GM12873 (cell line): Measurements from ENCODE around the gene VTI1B.

Source experiments
- CTCF ChIP-seq: IDR thresholded peaks from 2 replicates; pipeline ENCODE4 v1.5.1; 2012; ENCODE audit warnings: low read depth, mild to moderate bottlenecking, moderate library complexity, low read length, control low read depth; ENCODE audit not compliant: insufficient read depth; ENCODE audit errors: missing control alignments

VTI1B gene

GRCh38 chr14:67674480-67675218, at the start of gene VTI1B:
VTI1B (minus strand) TSS chr14:67674632; CDS start chr14:67674489, 143 bp downstream.
- no peak for TF ChIP-seq CTCF

- TF ChIP-seq CTCF = no peak
These were observed 47.9 kb upstream of the VTI1B start for GRCh38 chr14:67722293-67722692.

GRCh38 chr14:67721875-67722274, 47.4 kb upstream of the VTI1B start:
- TF ChIP-seq CTCF = no peak

- TF ChIP-seq CTCF = no peak
These were observed 45.4 kb upstream of the VTI1B start for GRCh38 chr14:67719866-67720265.

- no peak for TF ChIP-seq CTCF
These were observed 43.8 kb upstream of the VTI1B start for GRCh38 chr14:67718265-67718664.

GRCh38 chr14:67717048-67717447, 42.6 kb upstream of the VTI1B start:
- no peak for TF ChIP-seq CTCF

- TF ChIP-seq CTCF = no peak
These were observed 35.8 kb upstream of the VTI1B start for GRCh38 chr14:67710209-67710608.

- TF ChIP-seq CTCF = no peak
These were observed 30.8 kb upstream of the VTI1B start for GRCh38 chr14:67705211-67705610.
